ENCODE measurements around the gene OTOA.

DNA sequence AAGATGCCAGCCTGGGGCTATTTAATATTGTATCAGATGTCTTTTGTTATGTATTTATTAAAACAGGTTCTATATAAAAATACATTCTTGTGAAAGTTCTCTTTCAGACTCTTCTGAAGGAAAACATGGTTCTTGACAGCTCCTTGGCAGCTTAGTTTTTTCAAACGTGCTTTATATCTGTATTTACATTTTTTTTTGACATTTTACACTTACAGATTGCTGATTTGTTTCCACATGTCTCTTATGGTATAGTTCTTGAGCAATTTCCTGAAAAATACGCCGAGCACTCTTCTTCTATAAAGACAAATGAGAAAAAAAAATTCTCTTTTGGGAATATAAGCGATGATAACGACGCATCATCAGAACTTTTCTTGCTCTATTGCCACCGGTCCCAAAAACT is 20.9 kb upstream of the OTOA start:
- TF ChIP-seq, protein P1, sequence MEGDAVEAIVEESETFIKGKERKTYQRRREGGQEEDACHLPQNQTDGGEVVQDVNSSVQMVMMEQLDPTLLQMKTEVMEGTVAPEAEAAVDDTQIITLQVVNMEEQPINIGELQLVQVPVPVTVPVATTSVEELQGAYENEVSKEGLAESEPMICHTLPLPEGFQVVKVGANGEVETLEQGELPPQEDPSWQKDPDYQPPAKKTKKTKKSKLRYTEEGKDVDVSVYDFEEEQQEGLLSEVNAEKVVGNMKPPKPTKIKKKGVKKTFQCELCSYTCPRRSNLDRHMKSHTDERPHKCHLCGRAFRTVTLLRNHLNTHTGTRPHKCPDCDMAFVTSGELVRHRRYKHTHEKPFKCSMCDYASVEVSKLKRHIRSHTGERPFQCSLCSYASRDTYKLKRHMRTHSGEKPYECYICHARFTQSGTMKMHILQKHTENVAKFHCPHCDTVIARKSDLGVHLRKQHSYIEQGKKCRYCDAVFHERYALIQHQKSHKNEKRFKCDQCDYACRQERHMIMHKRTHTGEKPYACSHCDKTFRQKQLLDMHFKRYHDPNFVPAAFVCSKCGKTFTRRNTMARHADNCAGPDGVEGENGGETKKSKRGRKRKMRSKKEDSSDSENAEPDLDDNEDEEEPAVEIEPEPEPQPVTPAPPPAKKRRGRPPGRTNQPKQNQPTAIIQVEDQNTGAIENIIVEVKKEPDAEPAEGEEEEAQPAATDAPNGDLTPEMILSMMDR (IDR thresholded peaks at IDR 0.05), result no peak
- TF ChIP-seq ZFX (IDR thresholded peaks at IDR 0.05; ENCODE audit: borderline replicate concordance), result no peak
